H1 (cell line): Measurements from ENCODE around the gene COL5A2. TPM values are rescaled to one million over a fixed set of nuclear protein-coding genes. Genes with fewer than 3 reads are reported as not detected.

ENCODE experiments used
- BRCA1 ChIP-seq: IDR thresholded peaks from 2 replicates; pipeline ENCODE4 v1.6.1; 2012; ENCODE audit warnings: low read depth, low read length, improper control_type of control experiment
- CHD1 ChIP-seq: IDR thresholded peaks from 2 replicates; pipeline ENCODE4 v1.6.1; 2012; ENCODE audit warnings: low read depth, low read length, improper control_type of control experiment
- CHD2 ChIP-seq: IDR thresholded peaks from 2 replicates; pipeline ENCODE4 v1.6.1; 2012; ENCODE audit warnings: low read length, improper control_type of control experiment
- CHD7 ChIP-seq: fragments of 300-600 bp; sonication (generic); IDR thresholded peaks from 2 replicates; pipeline ENCODE4 v1.7.1; 2012; ENCODE audit warnings: low read length, moderate library complexity, mild to moderate bottlenecking, inconsistent platforms; ENCODE audit not compliant: insufficient replicate concordance
- JUN ChIP-seq: IDR thresholded peaks from 2 replicates; pipeline ENCODE4 v1.6.1; 2011; ENCODE audit warnings: low read depth, mild to moderate bottlenecking, improper control_type of control experiment, low read length
- NANOG ChIP-seq: IDR thresholded peaks from 2 replicates; pipeline ENCODE4 v1.6.1; 2011; ENCODE audit warnings: low read length, low read depth, mild to moderate bottlenecking, inconsistent platforms; ENCODE audit not compliant: insufficient read depth, poor library complexity, severe bottlenecking
- POLR2A ChIP-seq, 2 experiments: IDR thresholded peaks; 1 replicate in 1 of 2; 2 replicates in 1 of 2; pipeline ENCODE4 v1.6.1; 2011; ENCODE audit warnings: low read depth in 2 of 2, low read length in 2 of 2, mild to moderate bottlenecking in 2 of 2; ENCODE audit errors: control extremely low read depth in 1 of 2
- SAP30 ChIP-seq: fragments of 300-600 bp; sonication (generic); IDR thresholded peaks from 2 replicates; pipeline ENCODE4 v1.7.1; 2012; ENCODE audit warnings: low read length, moderate library complexity, mild to moderate bottlenecking, inconsistent platforms; ENCODE audit not compliant: insufficient read depth, insufficient replicate concordance
- SIX5 ChIP-seq: IDR thresholded peaks from 2 replicates; pipeline ENCODE4 v1.6.1; 2011; ENCODE audit warnings: mild to moderate bottlenecking, low read depth, low read length
- YY1 ChIP-seq: IDR thresholded peaks from 2 replicates; pipeline ENCODE4 v1.6.1; 2011; ENCODE audit warnings: low read depth, mild to moderate bottlenecking, low read length
- polyA plus RNA-seq, 7 experiments: library from polyadenylated mRNA; depleted of rRNA in 3 of 7; stranded (reverse) in 5 of 7; unstranded in 2 of 7; fragments of >200 nt in 5 of 7; fragments of 200-250 nt in 2 of 7; gene quantifications; 1 replicate in 5 of 7; 2 replicates in 1 of 7; 4 replicates in 1 of 7; pipeline versions ENCODE4 v1.2.1 to v1.2.3, GENCODE V29; 2011 to 2013; ENCODE audit warnings: missing spikeins in 2 of 7, mixed read lengths in 2 of 7
- total RNA-seq: library from RNA; stranded (reverse); fragmentation: NEBNext Ultra II Directional; extraction: Animal tissue kit (Norgen Biotek cat#: 25700); gene quantifications from 2 replicates; pipeline ENCODE4 v1.2.1, GENCODE V29; 2021

Gene COL5A2
- total and polyA plus RNA-seq, 2 of the 8 experiments (the other 6 are each of a cell fraction or from before 2014, with no cell fraction given), result 4.7 to 24.2 TPM

- TF ChIP-seq CHD7 (no peak), POLR2A (IDR thresholded peaks at IDR 0.05; ENCODE audit: control extremely low read depth in 1 of 2, low read depth in 2 of 2, low read length in 2 of 2) (no peak), BRCA1 (no peak), YY1 (no peak), SIX5 (no peak), CHD2 (no peak), NANOG (no peak), JUN (no peak), SAP30 (no peak), CHD1 (no peak)
Observed at GRCh38 chr2:189125195-189125594, 54.4 kb downstream of the COL5A2 start (continued).
